K562 (cell line): ENCODE results near the gene RALB. TPM values are rescaled to one million over a fixed set of nuclear protein-coding genes. Genes with fewer than 3 reads are reported as not detected.
A peak's percentile ranks its signal among the peaks of the same experiment; 100 is the strongest.

ENCODE experiments used
- ATAC-seq: fragments of 200-7000 bp; cut with Tn5 transposase; 3 replicates; pipeline ENCODE4 v1.9.1; 2020; ENCODE audit warnings: moderate library complexity
- BruUV-seq: library from RNA; stranded (reverse); fragments of 400-500 nt; replicated peaks from 2 replicates; lab custom pipeline; 2021; lab: Mats Ljungman, UMichigan
- CTCF ChIA-PET: fragments of 300-600 bp; formaldehyde crosslinking; extraction: SDS; loops from one replicate; lab custom pipeline; 2021; ENCODE audit warnings: low intra/inter-chr PET ratio; lab: Yijun Ruan, JAX
- POLR2A ChIA-PET: fragments of 300-600, 350-650 bp; sonication (Branson Sonifier 250); formaldehyde crosslinking; extraction: SDS; loops from one replicate; lab custom pipeline; 2021; ENCODE audit warnings: antibody characterized with exemption, inconsistent platforms; lab: Yijun Ruan, JAX
- DNase-seq, 4 experiments: peaks; one replicate each; pipeline versions ENCODE4 v3.0.0 to v3.0.0-alpha.2; 2011 to 2018; ENCODE audit warnings: low spot score in 3 of 4, mixed read lengths in 3 of 4; ENCODE audit errors: extremely low read depth in 1 of 4
- FAIRE-seq: peaks from 2 replicates; lab custom pipeline; 2011; peaks lifted over from hg19 to GRCh38; lab: Jason Lieb, UNC
- H2AFZ ChIP-seq: 2 replicates; pipeline ENCODE4 v1.6.0; 2011; ENCODE audit warnings: low read depth, low read length, control low read depth, inconsistent platforms
- H3K27ac ChIP-seq: fragments of 200-600 bp; 3 replicates; pipeline ENCODE4 v1.8.0; 2011; ENCODE audit warnings: low read depth, mild to moderate bottlenecking, control low read depth, inconsistent platforms, low read length, moderate library complexity, mixed read lengths; ENCODE audit errors: extremely low read depth
- H3K27me3 ChIP-seq, 2 experiments: fragments of 300-600 bp in 1 of 2; 2 replicates in 1 of 2; 3 replicates in 1 of 2; pipeline versions ENCODE4 v1.6.0 to v1.8.0; 2011; ENCODE audit warnings: inconsistent platforms in 2 of 2, low read length in 2 of 2, mild to moderate bottlenecking in 1 of 2, mixed read lengths in 1 of 2, moderate library complexity in 1 of 2; ENCODE audit not compliant: control insufficient read depth in 2 of 2, insufficient read depth in 2 of 2
- H3K36me3 ChIP-seq: fragments of 300-600 bp; 3 replicates; pipeline ENCODE4 v1.8.0; 2011; ENCODE audit warnings: mild to moderate bottlenecking, low read length, inconsistent platforms; ENCODE audit not compliant: control insufficient read depth, insufficient read depth
- H3K4me1 ChIP-seq, 2 experiments: fragments of 200-600 bp in 1 of 2; replicated peaks in 1 of 2; 2 replicates in 1 of 2; 3 replicates in 1 of 2; pipeline versions ENCODE4 v1.5.1 to v1.8.0; 2011; ENCODE audit warnings: inconsistent platforms in 2 of 2, low read length in 2 of 2, mild to moderate bottlenecking in 1 of 2, mixed read lengths in 1 of 2, moderate library complexity in 1 of 2; ENCODE audit not compliant: control insufficient read depth in 2 of 2, insufficient read depth in 2 of 2
- H3K4me2 ChIP-seq: 2 replicates; pipeline ENCODE4 v1.6.1; 2011; ENCODE audit warnings: low read length, control low read depth, inconsistent platforms, mixed read lengths; ENCODE audit not compliant: insufficient read depth
- H3K4me3 ChIP-seq: fragments of 200-600 bp; sonication (generic), shearing (Covaris generic); 2 replicates; pipeline ENCODE4 v1.5.1; 2016; ENCODE audit warnings: control low read depth, inconsistent platforms
- H3K79me2 ChIP-seq: fragments of 200-600 bp; 3 replicates; pipeline ENCODE4 v1.8.0; 2011; ENCODE audit warnings: low read length, inconsistent platforms; ENCODE audit not compliant: control insufficient read depth, insufficient read depth
- H3K9ac ChIP-seq, 2 experiments: 2 replicates each; pipeline versions ENCODE4 v1.6.0 to v1.6.1; 2011; ENCODE audit warnings: low read depth in 2 of 2, low read length in 2 of 2, control low read depth in 1 of 2, inconsistent platforms in 1 of 2, mild to moderate bottlenecking in 1 of 2, mixed read lengths in 1 of 2; ENCODE audit not compliant: insufficient read depth in 1 of 2
- H3K9me1 ChIP-seq: one replicate; pipeline ENCODE4 v1.6.0; 2011; ENCODE audit warnings: inconsistent platforms, mild to moderate bottlenecking, low read length, moderate library complexity; ENCODE audit not compliant: control insufficient read depth, insufficient read depth
- H3K9me3 ChIP-seq: replicated peaks from 2 replicates; pipeline ENCODE4 v1.5.1; 2011; ENCODE audit warnings: low read depth, low read length, inconsistent platforms; ENCODE audit not compliant: control insufficient read depth, insufficient read depth
- H4K20me1 ChIP-seq: replicated peaks from 2 replicates; pipeline ENCODE4 v1.6.1; 2011; ENCODE audit warnings: low read length, inconsistent platforms, mixed read lengths; ENCODE audit not compliant: control insufficient read depth, insufficient read depth
- ADNP ChIP-seq: fragments of 200-800 bp; sonication (Bioruptor generic); IDR thresholded peaks from 2 replicates; pipeline ENCODE4 v1.6.1; 2016; ENCODE audit warnings: missing genetic modification characterization, missing compliant biosample characterization
- ARHGAP35 ChIP-seq: fragments of 450-650 bp; IDR thresholded peaks from 2 replicates; pipeline ENCODE4 v1.6.1; 2018; ENCODE audit not compliant: partially characterized antibody
- BCOR ChIP-seq: fragments of 450-650 bp; IDR thresholded peaks from 2 replicates; pipeline ENCODE4 v1.6.1; 2016
- BRD9 ChIP-seq: fragments of 450-650 bp; IDR thresholded peaks from 2 replicates; pipeline ENCODE4 v1.6.1; 2018; ENCODE audit warnings: low read depth; ENCODE audit not compliant: partially characterized antibody
- FOXA3 ChIP-seq, 2 experiments: fragments of 450-650 bp in 1 of 2; sonication (generic) in 1 of 2; formaldehyde crosslinking; IDR thresholded peaks in 1 of 2; conservative IDR thresholded peaks in 1 of 2; 2 replicates each; pipeline versions ENCODE4 v1.4.0 to v1.8.0; 2020 to 2022; ENCODE audit warnings: mild to moderate bottlenecking in 2 of 2, missing genetic modification reagents in 1 of 2
- HSF4 ChIP-seq: fragments of 250-450 bp; sonication (Bioruptor Pico); IDR thresholded peaks from 2 replicates; pipeline ENCODE4 v2.1.2; 2022; ENCODE audit warnings: mild to moderate bottlenecking, moderate library complexity, borderline replicate concordance
- KDM1A ChIP-seq, 2 experiments: fragments of 450-650 bp; IDR thresholded peaks; 2 replicates each; pipeline ENCODE4 v1.6.1; 2016; ENCODE audit warnings: mild to moderate bottlenecking in 2 of 2
- NBN ChIP-seq: fragments of 450-650 bp; IDR thresholded peaks from 2 replicates; pipeline ENCODE4 v1.6.1; 2016; ENCODE audit warnings: low read depth, mild to moderate bottlenecking
- RBM25 ChIP-seq: fragments of 200-400 bp; formaldehyde crosslinking; IDR thresholded peaks from 2 replicates; pipeline ENCODE4 v1.6.1; 2018; ENCODE audit warnings: low read length, low read depth, moderate library complexity; ENCODE audit not compliant: severe bottlenecking
- SMARCA5 ChIP-seq: fragments of 450-650 bp; IDR thresholded peaks from 2 replicates; pipeline ENCODE4 v1.6.1; 2016
- ZFP36 ChIP-seq: fragments of 150-350 bp; IDR thresholded peaks from 2 replicates; pipeline ENCODE4 v1.6.1; 2018; ENCODE audit warnings: low read length, low read depth; ENCODE audit not compliant: partially characterized antibody
- ZNF232 ChIP-seq: sonication (generic); formaldehyde crosslinking; IDR thresholded peaks from 2 replicates; pipeline ENCODE4 v1.8.0; 2022; ENCODE audit warnings: mild to moderate bottlenecking, missing genetic modification reagents
- WGBS: fragments of 100-300 bp; shearing (Covaris generic); methylation state at CpG from one replicate; pipeline ENCODE4 v1.1.6; 2016; ENCODE audit warnings: low coverage, mixed read lengths; ENCODE audit not compliant: insufficient coverage; ENCODE audit errors: missing lambda C conversion rate; 5-methylcytosine and 5-hydroxymethylcytosine counted together
- in situ Hi-C: fragments of 300-500 bp; cut with MboI; formaldehyde crosslinking; loops from 4 replicates; pipeline ENCODE4 v1.15.0; 2018; ENCODE audit warnings: inconsistent platforms, mixed read lengths
- intact Hi-C: fragments of 100-400 bp; cut with micrococcal nuclease; formaldehyde crosslinking; loops from 2 replicates; pipeline ENCODE4 v1.14.2; 2022
- polyA plus RNA-seq, 8 experiments: library from polyadenylated mRNA; depleted of rRNA in 4 of 8; stranded (reverse) in 5 of 8; unstranded in 3 of 8; fragments of >200 nt; fragmentation: Nextera tagmentation in 2 of 8; fragmentation: Illumina TruSeq in 1 of 8; extraction: Ambion mirVana in 2 of 8; extraction: Trizol in 1 of 8; gene quantifications; 2 replicates each; pipeline versions ENCODE4 v1.2.1 to v1.2.3, GENCODE V29; 2011 to 2014; ENCODE audit warnings: inconsistent platforms in 1 of 8, missing spikeins in 1 of 8
- total RNA-seq, 7 experiments: library from RNA; depleted of rRNA in 6 of 7; stranded (reverse); fragments of >200 nt in 6 of 7; fragmentation: Illumina TruSeq in 2 of 7; extraction: Trizol in 2 of 7; gene quantifications; 2 replicates each; pipeline versions ENCODE4 v1.2.1 to v1.2.3, GENCODE V29; 2011 to 2021; ENCODE audit warnings: low replicate concordance in 1 of 7

The RALB gene
- total and polyA plus RNA-seq, 9 of the 15 experiments (the other 6 are each of a cell fraction or from before 2014, with no cell fraction given) = 14.8 to 65.6 (median 38.4) TPM

- Histone ChIP-seq H3K9me1 (no peaks in the 10 kb centered on the region), H3K9ac (no peak overlapping the region), H3K79me2 (no peaks in the 10 kb centered on the region), H4K20me1 (no peaks in the 10 kb centered on the region), H3K36me3 (no peaks in the 10 kb centered on the region), H3K27ac (no peak overlapping the region), H2AFZ (peak overlapping the region; percentile 55; the same call in 1 of the 2 replicates), H3K9me3 (no peaks in the 10 kb centered on the region), H3K4me1 (peaks cover 18 to 23% of the 10 kb centered on the region in 2 experiments), H3K27me3 (no peaks in the 10 kb centered on the region), H3K4me2 (no peak overlapping the region; the same call in 1 of the 2 replicates), H3K4me3 (no peak overlapping the region)
- ATAC-seq (peak; percentile 40), FAIRE-seq (no peak), DNase-seq (peak in 2 of 4 experiments; percentile 32 to 35)
- CTCF ChIA-PET = no interaction called here
- WGBS = 39% methylated on average over 20 of the region's 22 CpGs
- TF ChIP-seq ARHGAP35 = no peak
- peak; percentile 39; the same call in 1 of the 2 replicates for TF ChIP-seq SMARCA5
- TF ChIP-seq HSF4 (CRISPR knock-in tag) = no peak
- peak; percentile 87 for TF ChIP-seq BCOR
- TF ChIP-seq ZNF232 (CRISPR knock-in tag) = no peak
- TF ChIP-seq NBN = no peak
- peak; percentile 37 for TF ChIP-seq BRD9
- no peak for TF ChIP-seq FOXA3 (CRISPR knock-in tag; conservative IDR thresholded peaks at IDR 0.05 in 1 of 2, IDR thresholded peaks at IDR 0.05 in 1 of 2)
- peak; percentile 12 to 71; a peak in 3 of 4 replicates for TF ChIP-seq KDM1A (IDR thresholded peaks at IDR 0.05)
- TF ChIP-seq ZFP36 = peak; percentile 78
- peak; percentile 88 for TF ChIP-seq RBM25
- peak; percentile 59; the same call in 1 of the 2 replicates for TF ChIP-seq ADNP (tag)
- in situ Hi-C loops (no loop called here), intact Hi-C loops (no loop called here)
- no TSS peak for BruUV-seq
- POLR2A ChIA-PET = interaction anchor here (0.7 to 0.8 kb wide), 2 partner anchors 13 to 343 kb away, joined by 3 to 5 read pairs; partner anchors contain the start of gene RALB
These were observed 13.0 kb upstream of the RALB start for GRCh38 chr2:120239488-120240287.
